HL-60/S4 (cell line): ENCODE data around the gene HDC.

Experiments
- in situ Hi-C: fragments of 300-500 bp; cut with MboI; formaldehyde crosslinking; loops from 2 replicates; pipeline ENCODE4 v1.14.3; 2022; ENCODE audit warnings: low sequenced_read_pairs

Gene HDC

GRCh38 chr15:50256188-50257041, 9.1 kb downstream of the HDC start:
- in situ Hi-C loops, result no loop called here

GRCh38 chr15:50252556-50252955, 13.0 kb downstream of the HDC start:
- in situ Hi-C loops, result no loop called here

GRCh38 chr15:50251638-50252182, 13.8 kb downstream of the HDC start:
- in situ Hi-C loops, result no loop called here

- in situ Hi-C loops, result no loop called here
These were observed 14.6 kb downstream of the HDC start for GRCh38 chr15:50250760-50251394.

- in situ Hi-C loops, result no loop called here
These were observed 15.8 kb downstream of the HDC start for GRCh38 chr15:50249704-50250103.

DNA sequence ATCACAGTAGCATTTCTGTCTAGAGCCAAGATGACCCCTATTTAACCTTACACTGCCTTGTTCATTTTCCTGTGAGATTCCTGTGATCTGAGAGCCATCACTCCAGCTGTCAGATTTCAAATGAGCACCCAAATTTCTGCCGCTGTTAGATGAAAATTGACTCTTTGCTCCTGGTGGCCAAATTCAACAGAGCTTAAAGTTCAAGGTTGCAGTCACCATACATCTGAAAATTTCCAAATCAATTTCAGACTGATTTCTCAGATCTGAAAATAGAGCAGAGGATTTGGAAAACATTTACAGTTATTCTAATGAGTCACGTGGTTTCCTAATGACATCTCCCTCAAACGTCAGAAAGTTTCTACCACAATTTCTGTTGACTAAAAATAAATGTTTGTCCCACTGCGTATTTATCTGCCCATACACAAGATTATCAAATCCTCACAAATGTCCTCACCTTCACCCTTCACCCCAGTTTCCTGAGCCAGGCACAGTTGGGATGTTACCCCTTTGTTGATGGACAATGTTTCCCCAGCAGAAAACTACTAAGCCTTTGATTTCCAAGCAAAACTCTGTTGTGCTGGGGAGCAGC, 16.4 kb downstream of the HDC start:
- in situ Hi-C loops, result no loop called here

- in situ Hi-C loops, result no loop called here
These were observed 17.5 kb downstream of the HDC start for GRCh38 chr15:50247819-50248655.

- in situ Hi-C loops, result no loop called here
These were observed 18.9 kb downstream of the HDC start for GRCh38 chr15:50246631-50247030.

DNA sequence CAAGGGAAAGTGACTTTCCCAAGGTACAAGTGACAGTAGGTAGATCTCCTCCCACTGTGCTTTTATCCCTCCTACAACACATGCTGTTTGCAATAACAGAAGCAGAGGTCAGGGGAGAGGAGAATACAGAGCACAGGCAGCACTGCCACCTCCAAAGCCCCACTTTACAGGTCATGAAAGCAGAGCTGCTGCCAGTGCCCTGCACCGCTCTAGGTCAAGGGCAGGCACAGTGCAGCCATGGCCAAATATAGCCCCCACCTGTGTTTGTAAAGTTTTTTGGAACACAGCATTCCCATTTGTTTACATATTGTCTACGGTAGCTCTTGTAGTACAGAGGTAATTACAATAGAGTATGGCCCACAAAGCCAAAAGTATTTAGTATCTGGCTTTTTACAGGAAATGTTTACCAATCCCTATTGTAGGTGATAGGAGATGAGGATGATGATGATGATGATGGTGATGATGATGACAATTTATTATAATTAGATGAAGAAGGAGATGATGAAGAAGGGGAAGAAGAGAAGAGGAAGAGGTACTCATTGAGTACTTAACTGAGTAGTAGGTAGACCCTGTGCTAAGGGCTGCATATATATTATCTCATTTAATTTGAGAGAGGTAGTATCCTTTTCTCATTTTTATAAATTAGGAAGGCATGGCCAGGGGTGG, 20.4 kb downstream of the HDC start:
- in situ Hi-C loops, result no loop called here

DNA sequence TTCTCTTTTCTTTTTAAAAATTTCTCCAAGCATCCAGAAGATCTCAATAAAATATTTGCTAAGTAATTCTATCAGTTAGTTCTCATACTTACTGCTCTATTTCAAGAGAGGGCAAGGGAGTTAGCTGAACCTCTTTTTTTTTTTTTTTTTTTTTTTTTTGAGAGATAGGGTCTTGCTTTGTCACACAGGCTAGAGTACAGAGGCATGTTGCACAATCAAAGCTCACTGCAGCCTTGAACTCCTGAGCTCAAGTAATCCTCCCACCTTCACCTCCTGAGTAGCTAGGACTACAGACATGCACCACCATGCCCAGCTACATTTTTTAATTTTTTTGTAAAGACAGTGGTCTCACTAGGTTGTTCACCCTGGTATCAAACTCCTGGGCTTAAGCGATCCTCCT, 21.4 kb downstream of the HDC start:
- in situ Hi-C loops, result no loop called here

GRCh38 chr15:50241684-50242450, 23.7 kb downstream of the HDC start:
- in situ Hi-C loops, result no loop called here

DNA sequence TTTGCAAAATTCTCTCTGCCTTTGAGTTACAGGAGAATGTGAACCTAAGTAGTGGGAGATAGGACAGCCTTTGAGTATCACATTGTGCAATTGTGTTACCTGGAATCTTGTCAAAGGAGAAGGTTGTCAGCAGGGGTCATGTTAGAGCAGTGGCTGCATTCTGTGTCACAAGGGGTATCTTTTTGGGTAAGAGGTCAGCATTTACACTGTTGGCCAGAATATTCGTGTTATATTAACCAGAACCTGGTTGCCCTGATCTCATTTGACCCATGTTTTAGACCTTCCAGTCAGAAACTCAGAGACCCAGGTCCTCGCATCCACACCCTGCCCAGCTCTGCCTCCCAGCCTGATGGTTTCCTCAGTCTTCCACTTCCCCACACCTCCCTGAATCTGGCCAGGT, 27.3 kb downstream of the HDC start:
- in situ Hi-C loops, result no loop called here

DNA sequence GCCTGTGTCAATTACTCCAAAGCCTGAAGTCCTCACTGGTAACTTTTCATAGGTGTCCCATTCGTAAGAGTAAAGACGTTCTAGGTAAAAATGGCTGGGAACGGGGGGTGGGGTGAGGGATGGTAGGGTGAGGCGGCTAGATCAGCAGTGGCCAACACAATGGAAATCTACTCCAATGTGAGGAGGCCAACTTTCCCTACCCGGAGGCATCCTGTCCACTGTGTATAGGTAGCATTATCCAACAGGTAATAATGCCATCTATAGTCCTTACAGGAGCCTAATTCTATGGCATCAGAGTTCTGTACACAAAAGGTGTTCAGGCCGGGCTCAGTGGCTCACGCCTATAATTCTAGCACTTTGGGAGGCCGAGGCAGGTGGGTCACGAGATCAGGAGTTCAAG, 29.1 kb downstream of the HDC start:
- in situ Hi-C loops, result no loop called here

GRCh38 chr15:50235794-50236193, 29.7 kb downstream of the HDC start:
- in situ Hi-C loops, result no loop called here

DNA sequence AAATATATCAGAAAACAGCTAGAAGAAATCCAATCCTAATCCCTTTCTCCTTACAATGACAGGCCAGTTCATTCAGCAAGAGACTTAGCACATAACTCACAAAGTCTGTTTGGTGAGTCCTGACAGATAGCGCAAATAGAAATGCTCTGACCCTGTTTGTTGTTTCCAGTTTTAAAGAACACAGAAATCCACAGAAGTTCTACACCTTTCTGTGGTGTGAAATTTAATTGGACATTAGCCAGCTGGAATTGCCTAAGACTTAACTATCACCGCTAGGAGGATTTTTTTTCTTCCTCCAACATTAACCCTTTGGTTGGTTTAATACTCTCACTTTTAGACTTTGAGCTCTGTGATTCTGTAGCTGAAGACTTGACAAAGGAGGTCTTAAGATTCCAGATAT, 30.8 kb downstream of the HDC start:
- in situ Hi-C loops, result no loop called here

GRCh38 chr15:50233192-50233736, 32.3 kb downstream of the HDC start:
- in situ Hi-C loops, result no loop called here

- in situ Hi-C loops, result no loop called here
These were observed 32.7 kb downstream of the HDC start for GRCh38 chr15:50232791-50233190.

- in situ Hi-C loops, result no loop called here
These were observed 33.8 kb downstream of the HDC start for GRCh38 chr15:50231761-50232160.

GRCh38 chr15:50229336-50229735, 36.2 kb downstream of the HDC start:
- in situ Hi-C loops, result no loop called here
